ENCODE data around the gene NTRK2. TPM values are rescaled to one million over a fixed set of nuclear protein-coding genes. Genes with fewer than 3 reads are reported as not detected.

NTRK2 gene
- total RNA-seq, 6 donors from 2014 or later = 0.30 to 16.8 (median 2.6) TPM

- TF ChIP-seq EP300 (IDR thresholded peaks at IDR 0.05) = no peak
- no peak for TF ChIP-seq CTCF (IDR thresholded peaks at IDR 0.05)
- no peak for TF ChIP-seq POLR2AphosphoS5 (IDR thresholded peaks at IDR 0.05)
- TF ChIP-seq POLR2A (IDR thresholded peaks at IDR 0.05) = no peak
- ATAC-seq (ENCODE audit: low FRiP score in 2 of 2) (no peak), DNase-seq (no peak)
- H3K36me3 ChIP-seq = no peaks in the 10 kb centered on the region
- 91 to 94% methylated on average over 11 of the region's 11 CpGs for WGBS, 2 donors
- no peak overlapping the region for H3K4me3 ChIP-seq
- H3K27me3 ChIP-seq = no peaks in the 10 kb centered on the region
- H3K9me3 ChIP-seq = no peaks in the 10 kb centered on the region
- H3K4me1 ChIP-seq = no peaks in the 10 kb centered on the region
- no peak overlapping the region for H3K27ac ChIP-seq
Measured at GRCh38 chr9:84744726-84745125, 75.2 kb downstream of the NTRK2 start.

DNA sequence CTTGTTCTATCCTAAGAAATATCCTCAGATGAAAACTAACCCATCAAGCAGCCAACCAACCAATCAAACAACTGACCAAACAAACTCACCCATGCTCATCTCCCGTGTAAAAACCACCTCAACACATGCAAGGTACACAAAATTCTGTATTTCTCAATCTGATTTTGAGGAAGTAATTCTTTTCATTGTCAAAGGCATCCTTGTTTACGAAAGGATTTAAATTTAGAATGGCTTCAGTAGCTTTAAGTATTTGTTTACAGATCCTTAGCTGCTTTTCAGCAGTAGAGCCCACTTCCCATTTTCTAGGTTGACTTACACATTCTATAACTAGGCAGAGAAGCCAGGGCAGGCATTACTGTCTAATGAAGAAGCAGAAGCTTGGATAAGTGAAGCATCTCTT, 78.6 kb downstream of the NTRK2 start:
- peaks cover 0 to 12% (median 0%) of the 10 kb centered on the region in 4 donors for H3K4me1 ChIP-seq
- H3K27ac ChIP-seq = no peak overlapping the region
- no peak overlapping the region for H3K4me3 ChIP-seq
- no peak for DNase-seq
- TF ChIP-seq CTCF (IDR thresholded peaks at IDR 0.05) (no peak), EP300 (IDR thresholded peaks at IDR 0.05) (no peak), POLR2A (IDR thresholded peaks at IDR 0.05) (no peak), POLR2AphosphoS5 (IDR thresholded peaks at IDR 0.05) (no peak)
- H3K36me3 ChIP-seq = no peaks in the 10 kb centered on the region
- no peaks in the 10 kb centered on the region for H3K9me3 ChIP-seq
- no peak for ATAC-seq (ENCODE audit: low FRiP score in 2 of 2)
- no peaks in the 10 kb centered on the region for H3K27me3 ChIP-seq
- WGBS, 2 donors = 56 to 58% methylated on average over 2 of the region's 2 CpGs

DNA sequence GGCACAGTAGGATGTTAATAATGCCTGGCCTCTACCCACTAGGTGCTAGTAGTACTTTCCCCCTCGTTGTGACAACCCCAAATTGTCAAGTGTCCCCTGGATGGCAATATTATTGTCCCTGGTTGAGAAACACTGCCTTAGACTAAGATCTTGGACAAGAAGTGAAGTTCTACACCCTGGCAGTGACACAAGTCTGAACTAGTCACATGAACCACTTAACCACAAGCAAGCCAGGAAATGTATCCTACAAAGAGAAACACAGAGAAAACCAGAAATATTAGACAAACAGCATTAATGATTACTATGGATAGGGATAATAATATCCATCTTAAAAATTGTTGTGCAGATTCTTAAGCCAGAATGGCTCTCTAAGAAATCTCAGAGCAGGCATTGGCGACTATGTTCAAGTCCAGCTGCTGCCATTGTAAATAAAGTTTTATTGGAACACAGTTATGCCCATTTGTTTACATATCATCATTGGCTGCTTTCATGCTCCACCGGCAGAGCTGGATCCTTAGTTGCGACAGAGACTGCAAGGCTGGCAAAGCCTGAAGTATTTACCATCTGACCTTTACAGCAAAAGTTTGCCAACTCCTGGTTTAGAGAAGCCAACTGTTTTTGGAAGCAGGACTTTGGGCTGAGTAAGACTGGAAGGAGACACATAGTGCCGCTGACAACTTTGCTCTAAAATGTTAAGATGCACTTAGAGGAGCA, 80.8 kb downstream of the NTRK2 start:
- no peak for ATAC-seq (ENCODE audit: low FRiP score in 2 of 2)
- H3K36me3 ChIP-seq = no peaks in the 10 kb centered on the region
- DNase-seq = no peak
- no peaks in the 10 kb centered on the region for H3K9me3 ChIP-seq
- H3K4me3 ChIP-seq = no peak overlapping the region
- H3K27ac ChIP-seq = no peak overlapping the region
- TF ChIP-seq EP300 (IDR thresholded peaks at IDR 0.05) (no peak), POLR2AphosphoS5 (IDR thresholded peaks at IDR 0.05) (no peak), CTCF (IDR thresholded peaks at IDR 0.05) (no peak), POLR2A (IDR thresholded peaks at IDR 0.05) (no peak)
- H3K27me3 ChIP-seq = no peaks in the 10 kb centered on the region
- H3K4me1 ChIP-seq = peaks cover 0 to 21% (median 0%) of the 10 kb centered on the region in 4 donors
- WGBS, 2 donors = 56 to 75% methylated on average over 5 of the region's 5 CpGs

GRCh38 chr9:84751921-84752320, 82.4 kb downstream of the NTRK2 start:
- no peaks in the 10 kb centered on the region for H3K36me3 ChIP-seq
- 64 to 66% methylated on average over 3 of the region's 3 CpGs for whole genome bisulfite sequencing, 2 donors
- H3K27ac ChIP-seq = no peak overlapping the region
- H3K27me3 ChIP-seq = no peaks in the 10 kb centered on the region
- no peak for DNase-seq
- no peaks in the 10 kb centered on the region for H3K9me3 ChIP-seq
- ATAC-seq (ENCODE audit: low FRiP score in 2 of 2) = no peak
- peaks cover 0 to 21% (median 0%) of the 10 kb centered on the region in 4 donors for H3K4me1 ChIP-seq
- no peak overlapping the region for H3K4me3 ChIP-seq
- TF ChIP-seq EP300 (IDR thresholded peaks at IDR 0.05) (no peak), POLR2AphosphoS5 (IDR thresholded peaks at IDR 0.05) (no peak), CTCF (IDR thresholded peaks at IDR 0.05) (no peak), POLR2A (IDR thresholded peaks at IDR 0.05) (no peak)

GRCh38 chr9:84754461-84754860, 84.9 kb downstream of the NTRK2 start:
- WGBS, 2 donors = 62 to 71% methylated on average over 3 of the region's 3 CpGs
- H3K4me3 ChIP-seq = no peak overlapping the region
- no peaks in the 10 kb centered on the region for H3K36me3 ChIP-seq
- TF ChIP-seq EP300 (IDR thresholded peaks at IDR 0.05) (no peak), POLR2AphosphoS5 (IDR thresholded peaks at IDR 0.05) (no peak), POLR2A (IDR thresholded peaks at IDR 0.05) (no peak), CTCF (IDR thresholded peaks at IDR 0.05) (no peak)
- no peaks in the 10 kb centered on the region for H3K9me3 ChIP-seq
- ATAC-seq (ENCODE audit: low FRiP score in 2 of 2) = no peak
- DNase-seq = no peak
- no peaks in the 10 kb centered on the region for H3K27me3 ChIP-seq
- H3K27ac ChIP-seq = no peak overlapping the region
- peaks cover 0 to 23% (median 0%) of the 10 kb centered on the region in 4 donors for H3K4me1 ChIP-seq

Measured in upper lobe of left lung (tissue), 6 donors.